Astrocyte (in vitro differentiated cells and primary cell): ENCODE data around the gene CDKAL1. TPM values are rescaled to one million over a fixed set of nuclear protein-coding genes. Genes with fewer than 3 reads are reported as not detected.

Source experiments
- DNase-seq: peaks from one replicate; pipeline ENCODE4 v3.0.0-alpha.2; 2010; ENCODE audit warnings: low read depth
- FAIRE-seq: peaks from 2 replicates; lab custom pipeline; 2011; peaks lifted over from hg19 to GRCh38; lab: Jason Lieb, UNC
- H2AFZ ChIP-seq: 2 replicates; pipeline ENCODE4 v1.6.0; 2012; ENCODE audit warnings: low read depth, low read length, inconsistent platforms
- H3K27ac ChIP-seq: 2 replicates; pipeline ENCODE4 v1.5.1; 2011; ENCODE audit warnings: low read depth, low read length, inconsistent platforms
- H3K27me3 ChIP-seq: 2 replicates; pipeline ENCODE4 v1.6.0; 2011; ENCODE audit warnings: low read length, inconsistent platforms; ENCODE audit not compliant: insufficient read depth
- H3K36me3 ChIP-seq: 2 replicates; pipeline ENCODE4 v1.5.1; 2011; ENCODE audit warnings: low read length, inconsistent platforms; ENCODE audit not compliant: insufficient read depth
- H3K4me1 ChIP-seq: 2 replicates; pipeline ENCODE4 v1.5.1; 2011; ENCODE audit warnings: low read length, inconsistent platforms; ENCODE audit not compliant: insufficient read depth
- H3K4me2 ChIP-seq: 2 replicates; pipeline ENCODE4 v1.6.0; 2012; ENCODE audit warnings: low read length, inconsistent platforms
- H3K4me3 ChIP-seq: 2 replicates; pipeline ENCODE4 v1.5.1; 2011; ENCODE audit warnings: low read depth, mild to moderate bottlenecking, low read length, inconsistent platforms; ENCODE audit not compliant: insufficient read depth
- H3K79me2 ChIP-seq: 2 replicates; pipeline ENCODE4 v1.6.0; 2012; ENCODE audit warnings: mild to moderate bottlenecking, low read length, inconsistent platforms; ENCODE audit not compliant: insufficient read depth
- H3K9ac ChIP-seq: 2 replicates; pipeline ENCODE4 v1.6.0; 2012; ENCODE audit warnings: mild to moderate bottlenecking, low read length, inconsistent platforms
- H3K9me3 ChIP-seq: 2 replicates; pipeline ENCODE4 v1.5.1; 2012; ENCODE audit warnings: low read depth, mild to moderate bottlenecking, low read length, inconsistent platforms; ENCODE audit not compliant: insufficient read depth
- H4K20me1 ChIP-seq: 2 replicates; pipeline ENCODE4 v1.6.0; 2012; ENCODE audit warnings: low read length, inconsistent platforms; ENCODE audit not compliant: insufficient read depth
- H3K27ac Mint-ChIP-seq: one replicate; pipeline ENCODE4 v1.8.0; 2021; ENCODE audit warnings: mild to moderate bottlenecking, mixed read lengths; ENCODE audit not compliant: unreplicated experiment
- H3K27me3 Mint-ChIP-seq: one replicate; pipeline ENCODE4 v1.8.0; 2021; ENCODE audit warnings: low read depth, mixed read lengths; ENCODE audit not compliant: unreplicated experiment
- H3K36me3 Mint-ChIP-seq: one replicate; pipeline ENCODE4 v1.8.0; 2021; ENCODE audit warnings: low read depth, mixed read lengths; ENCODE audit not compliant: unreplicated experiment
- H3K4me1 Mint-ChIP-seq: one replicate; pipeline ENCODE4 v1.8.0; 2021; ENCODE audit warnings: low read depth, mixed read lengths; ENCODE audit not compliant: unreplicated experiment
- H3K4me3 Mint-ChIP-seq: one replicate; pipeline ENCODE4 v1.8.0; 2021; ENCODE audit warnings: mild to moderate bottlenecking, moderate library complexity, mixed read lengths; ENCODE audit not compliant: unreplicated experiment
- H3K9me3 Mint-ChIP-seq: one replicate; pipeline ENCODE4 v1.8.0; 2021; ENCODE audit warnings: mild to moderate bottlenecking, mixed read lengths; ENCODE audit not compliant: unreplicated experiment
- EZH2 ChIP-seq: IDR thresholded peaks from 2 replicates; pipeline ENCODE4 v1.6.1; 2012; ENCODE audit warnings: mild to moderate bottlenecking, low read length, inconsistent platforms; ENCODE audit not compliant: insufficient read depth
- total RNA-seq: library from RNA; stranded (reverse); gene quantifications from 2 replicates; pipeline ENCODE4 v1.2.1, GENCODE V29; 2021
- TF ChIP-seq, protein P1 (sequence below): IDR thresholded peaks from 2 replicates; pipeline ENCODE4 v1.5.1; 2011; ENCODE audit warnings: low read depth, mild to moderate bottlenecking, inconsistent platforms, low read length, moderate library complexity; ENCODE audit not compliant: insufficient read depth

CDKAL1 gene
- total RNA-seq, 1 donor from 2014 or later = 13.7 TPM

DNA sequence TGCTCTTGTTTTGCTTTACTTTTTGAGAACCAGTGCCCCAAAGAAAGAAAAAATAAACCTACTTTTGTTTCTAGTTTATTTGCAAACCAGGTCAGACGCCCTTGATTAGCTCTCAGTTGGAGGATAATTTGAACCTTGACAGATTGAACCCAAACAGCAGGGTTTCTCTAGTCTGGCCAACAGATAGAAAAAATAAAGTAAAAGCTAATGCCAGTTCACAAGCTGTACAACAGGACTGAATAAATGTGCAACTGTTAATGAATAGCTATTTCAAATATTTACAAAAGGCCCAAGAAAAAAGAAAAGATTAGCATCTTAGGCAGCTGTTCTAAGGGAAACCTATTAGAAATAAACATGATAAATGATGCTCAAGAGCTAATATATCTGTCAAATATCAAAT is 331.8 kb downstream of the CDKAL1 start:
- TF ChIP-seq EZH2 = no peak
- TF ChIP-seq, protein P1, sequence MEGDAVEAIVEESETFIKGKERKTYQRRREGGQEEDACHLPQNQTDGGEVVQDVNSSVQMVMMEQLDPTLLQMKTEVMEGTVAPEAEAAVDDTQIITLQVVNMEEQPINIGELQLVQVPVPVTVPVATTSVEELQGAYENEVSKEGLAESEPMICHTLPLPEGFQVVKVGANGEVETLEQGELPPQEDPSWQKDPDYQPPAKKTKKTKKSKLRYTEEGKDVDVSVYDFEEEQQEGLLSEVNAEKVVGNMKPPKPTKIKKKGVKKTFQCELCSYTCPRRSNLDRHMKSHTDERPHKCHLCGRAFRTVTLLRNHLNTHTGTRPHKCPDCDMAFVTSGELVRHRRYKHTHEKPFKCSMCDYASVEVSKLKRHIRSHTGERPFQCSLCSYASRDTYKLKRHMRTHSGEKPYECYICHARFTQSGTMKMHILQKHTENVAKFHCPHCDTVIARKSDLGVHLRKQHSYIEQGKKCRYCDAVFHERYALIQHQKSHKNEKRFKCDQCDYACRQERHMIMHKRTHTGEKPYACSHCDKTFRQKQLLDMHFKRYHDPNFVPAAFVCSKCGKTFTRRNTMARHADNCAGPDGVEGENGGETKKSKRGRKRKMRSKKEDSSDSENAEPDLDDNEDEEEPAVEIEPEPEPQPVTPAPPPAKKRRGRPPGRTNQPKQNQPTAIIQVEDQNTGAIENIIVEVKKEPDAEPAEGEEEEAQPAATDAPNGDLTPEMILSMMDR = no peak
- peaks cover 4% of the 10 kb centered on the region for H3K4me1 ChIP-seq
- H3K27me3 Mint-ChIP-seq = no peaks in the 10 kb centered on the region
- no peak overlapping the region for H3K27ac ChIP-seq
- no peak overlapping the region for H2AFZ ChIP-seq
- FAIRE-seq (no peak), DNase-seq (no peak)
- H3K9ac ChIP-seq = no peak overlapping the region
- H4K20me1 ChIP-seq = no peaks in the 10 kb centered on the region
- no peaks in the 10 kb centered on the region for H3K9me3 Mint-ChIP-seq
- H3K36me3 ChIP-seq = no peaks in the 10 kb centered on the region
- no peaks in the 10 kb centered on the region for H3K27me3 ChIP-seq
- no peak overlapping the region for H3K4me2 ChIP-seq
- H3K27ac Mint-ChIP-seq = no peak overlapping the region
- no peak overlapping the region for H3K4me3 ChIP-seq
- H3K79me2 ChIP-seq = no peaks in the 10 kb centered on the region
- H3K4me3 Mint-ChIP-seq = no peak overlapping the region
- H3K4me1 Mint-ChIP-seq = peaks cover 12% of the 10 kb centered on the region
- H3K36me3 Mint-ChIP-seq = no peaks in the 10 kb centered on the region
- H3K9me3 ChIP-seq = no peaks in the 10 kb centered on the region

DNA sequence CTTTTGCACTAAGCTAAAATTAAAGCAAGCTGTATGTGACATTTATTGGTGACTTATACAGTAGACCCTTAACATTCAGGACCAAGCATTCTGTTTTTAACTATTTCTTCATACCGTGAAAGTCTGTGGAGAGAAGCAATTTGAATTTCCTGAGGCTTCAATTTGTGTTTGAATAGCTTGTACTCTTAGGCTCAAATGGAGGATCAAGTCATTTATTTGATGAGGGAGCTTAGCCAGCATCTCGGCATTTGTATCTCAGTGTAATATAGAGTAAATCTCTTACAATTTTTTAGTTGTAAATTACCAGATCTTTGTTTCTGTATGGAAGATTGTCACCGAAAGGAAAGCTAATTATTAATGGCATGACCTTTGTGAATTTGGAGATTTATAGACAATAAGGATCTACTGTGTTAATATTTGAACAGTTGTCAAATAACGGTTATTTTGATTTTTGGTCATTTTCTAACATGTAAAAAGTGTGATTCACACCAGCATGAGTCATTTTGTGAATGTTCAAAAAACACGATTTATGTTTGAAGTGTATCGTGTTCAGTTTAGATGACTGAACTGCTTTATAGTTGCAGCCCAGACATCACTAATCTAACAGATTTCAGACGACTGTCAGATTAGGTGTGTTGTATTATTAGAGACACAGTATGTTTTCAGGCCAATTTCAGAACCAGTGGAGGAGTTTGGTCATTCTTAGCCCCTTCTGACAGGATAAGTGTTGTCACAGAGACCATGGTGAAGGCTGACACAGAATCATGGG is 332.9 kb downstream of the CDKAL1 start:
- H3K27ac ChIP-seq = peak overlapping the region; percentile 10
- no peak overlapping the region for H3K4me3 ChIP-seq
- peak; percentile 91 for FAIRE-seq
- no peak overlapping the region for H3K4me3 Mint-ChIP-seq
- H3K9me3 Mint-ChIP-seq = no peaks in the 10 kb centered on the region
- H3K9me3 ChIP-seq = no peaks in the 10 kb centered on the region
- H3K9ac ChIP-seq = no peak overlapping the region
- H3K27me3 ChIP-seq = no peaks in the 10 kb centered on the region
- peak overlapping the region; percentile 48 for H3K27ac Mint-ChIP-seq
- DNase-seq = peak; percentile 49
- H4K20me1 ChIP-seq = no peaks in the 10 kb centered on the region
- no peaks in the 10 kb centered on the region for H3K79me2 ChIP-seq
- no peaks in the 10 kb centered on the region for H3K36me3 ChIP-seq
- no peaks in the 10 kb centered on the region for H3K27me3 Mint-ChIP-seq
- peak overlapping the region; percentile 26 for H3K4me2 ChIP-seq
- peaks cover 4% of the 10 kb centered on the region for H3K4me1 ChIP-seq
- H3K36me3 Mint-ChIP-seq = no peaks in the 10 kb centered on the region
- no peak overlapping the region for H2AFZ ChIP-seq
- H3K4me1 Mint-ChIP-seq = peaks cover 12% of the 10 kb centered on the region
- TF ChIP-seq, protein P1 = no peak
